GM12878 (cell line): Measurements from ENCODE around the gene ZNF526. TPM values are rescaled to one million over a fixed set of nuclear protein-coding genes. Genes with fewer than 3 reads are reported as not detected.

Experiments
- ATF2 ChIP-seq: IDR thresholded peaks from 2 replicates; pipeline ENCODE4 v1.6.1; 2012; ENCODE audit warnings: low read length, inconsistent platforms
- BHLHE40 ChIP-seq, 2 experiments: fragments of 450-650 bp in 1 of 2; IDR thresholded peaks; 2 replicates each; pipeline ENCODE4 v1.6.1; 2011 to 2017; ENCODE audit warnings: low read depth in 2 of 2, borderline replicate concordance in 1 of 2, improper control_type of control experiment in 1 of 2, low read length in 1 of 2, mild to moderate bottlenecking in 1 of 2
- BRCA1 ChIP-seq: IDR thresholded peaks from 2 replicates; pipeline ENCODE4 v1.6.1; 2011; ENCODE audit warnings: low read depth, low read length, improper control_type of control experiment
- ESRRA ChIP-seq: IDR thresholded peaks from 2 replicates; pipeline ENCODE4 v1.6.1; 2012; ENCODE audit warnings: mild to moderate bottlenecking, low read length, improper control_type of control experiment
- MTA2 ChIP-seq: fragments of 450-650 bp; IDR thresholded peaks from 2 replicates; pipeline ENCODE4 v1.6.1; 2016; ENCODE audit warnings: low read depth, mild to moderate bottlenecking, moderate library complexity
- NBN ChIP-seq: fragments of 450-650 bp; IDR thresholded peaks from 2 replicates; pipeline ENCODE4 v1.6.1; 2016
- NFIC ChIP-seq: IDR thresholded peaks from 2 replicates; pipeline ENCODE4 v1.6.1; 2012; ENCODE audit warnings: low read depth, mild to moderate bottlenecking, inconsistent platforms, low read length, moderate library complexity
- NKRF ChIP-seq: fragments of 450-650 bp; conservative IDR thresholded peaks from 2 replicates; pipeline ENCODE4 v1.6.1; 2017; ENCODE audit warnings: mild to moderate bottlenecking, moderate library complexity
- PAX8 ChIP-seq: fragments of 450-650 bp; IDR thresholded peaks from 2 replicates; pipeline ENCODE4 v1.6.1; 2017; ENCODE audit warnings: mild to moderate bottlenecking, moderate library complexity
- POLR2A ChIP-seq: IDR thresholded peaks from 2 replicates; pipeline ENCODE4 v1.6.1; 2011; ENCODE audit warnings: low read depth, mild to moderate bottlenecking, low read length
- POU2F2 ChIP-seq: IDR thresholded peaks from 3 replicates; pipeline ENCODE4 v1.6.1; 2011; ENCODE audit warnings: low read depth, mild to moderate bottlenecking, low read length, borderline replicate concordance
- RAD21 ChIP-seq: IDR thresholded peaks from 2 replicates; pipeline ENCODE4 v1.6.1; 2011; ENCODE audit warnings: mild to moderate bottlenecking, low read depth, low read length, moderate library complexity; ENCODE audit not compliant: insufficient read depth
- RFX5 ChIP-seq: IDR thresholded peaks from 2 replicates; pipeline ENCODE4 v1.6.1; 2011; ENCODE audit warnings: low read depth, low read length, improper control_type of control experiment
- SMAD5 ChIP-seq: IDR thresholded peaks from 2 replicates; pipeline ENCODE4 v1.6.1; 2016; ENCODE audit warnings: antibody characterized with exemption, low read depth
- SREBF2 ChIP-seq: IDR thresholded peaks from 2 replicates; pipeline ENCODE4 v1.6.1; 2012; ENCODE audit warnings: mild to moderate bottlenecking, low read length
- SUPT20H ChIP-seq: IDR thresholded peaks from 2 replicates; pipeline ENCODE4 v1.6.1; 2011; ENCODE audit warnings: low read depth, mild to moderate bottlenecking, low read length, moderate library complexity, borderline replicate concordance; ENCODE audit not compliant: control insufficient read depth
- TCF7 ChIP-seq: IDR thresholded peaks from 2 replicates; pipeline ENCODE4 v1.6.1; 2014; ENCODE audit warnings: antibody characterized with exemption, borderline replicate concordance
- ZBTB33 ChIP-seq: fragments of 450-650 bp; IDR thresholded peaks from 2 replicates; pipeline ENCODE4 v1.6.1; 2017; ENCODE audit warnings: mild to moderate bottlenecking
- polyA plus RNA-seq, 11 experiments: library from polyadenylated mRNA; depleted of rRNA in 4 of 11; unstranded in 6 of 11; stranded (reverse) in 5 of 11; fragments of >200 nt; fragmentation: Nextera tagmentation in 4 of 11; fragmentation: Illumina TruSeq in 1 of 11; extraction: Ambion mirVana in 4 of 11; extraction: Trizol in 1 of 11; gene quantifications; 1 replicate in 1 of 11; 2 replicates in 10 of 11; pipeline versions ENCODE4 v1.2.1 to v1.2.3, GENCODE V29; 2011 to 2016; ENCODE audit warnings: inconsistent platforms in 2 of 11, missing spikeins in 2 of 11, low read depth in 1 of 11
- total RNA-seq, 4 experiments: library from RNA; depleted of rRNA in 3 of 4; stranded (reverse); fragments of >200 nt in 3 of 4; fragmentation: Illumina TruSeq in 1 of 4; extraction: Trizol in 1 of 4; gene quantifications; 2 replicates each; pipeline versions ENCODE4 v1.2.1 to v1.2.3, GENCODE V29; 2013 to 2021

ZNF526 gene
- total and polyA plus RNA-seq, 10 of the 15 experiments (the other 5 are each of a cell fraction or from before 2014, with no cell fraction given) = 1.8 to 18.3 (median 5.5) TPM

- TF ChIP-seq RFX5 (no peak), NFIC (no peak), ATF2 (no peak), BHLHE40 (IDR thresholded peaks at IDR 0.05; ENCODE audit: borderline replicate concordance in 1 of 2, low read depth in 2 of 2, low read length in 1 of 2) (peak; percentile 48 to 77; a peak in 3 of 4 replicates), POU2F2 (no peak), SUPT20H (no peak), RAD21 (no peak), ZBTB33 (no peak), TCF7 (no peak), MTA2 (no peak), BRCA1 (no peak), NKRF (peak; percentile 89), SMAD5 (no peak), PAX8 (no peak), ESRRA (no peak), SREBF2 (no peak), POLR2A (peak; percentile 16; the same call in 1 of the 2 replicates), NBN (no peak; the same call in 1 of the 2 replicates)
These were observed 3.2 kb upstream of the ZNF526 start (continued) for GRCh38 chr19:42216653-42217519.
